ENCODE results near the gene SPEN. TPM values are rescaled to one million over a fixed set of nuclear protein-coding genes. Genes with fewer than 3 reads are reported as not detected.

Gene SPEN
- polyA plus RNA-seq, 1 donor from 2014 or later, result 7.1 TPM

DNA sequence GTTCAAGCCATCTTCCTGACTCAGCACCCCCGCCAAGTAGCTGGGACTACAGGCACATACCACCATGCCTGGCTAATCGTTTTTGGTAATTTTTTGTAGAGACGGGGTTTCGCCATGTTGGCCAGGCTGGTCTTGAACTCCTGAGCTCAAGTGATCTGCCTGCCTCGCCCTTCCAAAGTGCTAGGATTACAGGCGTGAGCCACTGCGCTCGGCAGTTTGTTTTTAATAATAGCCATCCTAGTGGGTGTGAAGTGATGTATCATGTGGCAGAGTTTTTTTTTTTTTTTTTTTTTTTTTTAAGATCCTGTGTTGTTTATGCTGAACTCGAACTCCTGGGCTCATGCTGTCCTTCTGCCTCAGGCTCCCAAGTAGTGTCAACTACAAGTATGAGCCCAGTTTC is 51.8 kb downstream of the SPEN start:
- Histone ChIP-seq H3K27ac (ENCODE audit: low read length) (no peak overlapping the region), H3K36me3 (ENCODE audit: insufficient read depth, low read length) (no peaks in the 10 kb centered on the region)
- no peak for TF ChIP-seq EP300 (conservative IDR thresholded peaks at IDR 0.05; ENCODE audit: poor library complexity, severe bottlenecking)
- TF ChIP-seq SMC3 (conservative IDR thresholded peaks at IDR 0.05; ENCODE audit: poor library complexity), result no peak
- TF ChIP-seq EZH2 (IDR thresholded peaks at IDR 0.05; ENCODE audit: borderline replicate concordance, insufficient read depth, low read length, poor library complexity, severe bottlenecking), result no peak
- TF ChIP-seq MXI1 (conservative IDR thresholded peaks at IDR 0.05; ENCODE audit: poor library complexity, severe bottlenecking), result no peak
- no peak for TF ChIP-seq TAF1 (IDR thresholded peaks at IDR 0.05; ENCODE audit: low read depth)
- TF ChIP-seq CTCF (IDR thresholded peaks at IDR 0.05; ENCODE audit: poor library complexity, severe bottlenecking), result no peak
- no peak for TF ChIP-seq RAD21 (conservative IDR thresholded peaks at IDR 0.05)
- no peak for TF ChIP-seq REST (IDR thresholded peaks at IDR 0.05; ENCODE audit: borderline replicate concordance)
- TF ChIP-seq POLR2AphosphoS5 (IDR thresholded peaks at IDR 0.05), result no peak

DNA sequence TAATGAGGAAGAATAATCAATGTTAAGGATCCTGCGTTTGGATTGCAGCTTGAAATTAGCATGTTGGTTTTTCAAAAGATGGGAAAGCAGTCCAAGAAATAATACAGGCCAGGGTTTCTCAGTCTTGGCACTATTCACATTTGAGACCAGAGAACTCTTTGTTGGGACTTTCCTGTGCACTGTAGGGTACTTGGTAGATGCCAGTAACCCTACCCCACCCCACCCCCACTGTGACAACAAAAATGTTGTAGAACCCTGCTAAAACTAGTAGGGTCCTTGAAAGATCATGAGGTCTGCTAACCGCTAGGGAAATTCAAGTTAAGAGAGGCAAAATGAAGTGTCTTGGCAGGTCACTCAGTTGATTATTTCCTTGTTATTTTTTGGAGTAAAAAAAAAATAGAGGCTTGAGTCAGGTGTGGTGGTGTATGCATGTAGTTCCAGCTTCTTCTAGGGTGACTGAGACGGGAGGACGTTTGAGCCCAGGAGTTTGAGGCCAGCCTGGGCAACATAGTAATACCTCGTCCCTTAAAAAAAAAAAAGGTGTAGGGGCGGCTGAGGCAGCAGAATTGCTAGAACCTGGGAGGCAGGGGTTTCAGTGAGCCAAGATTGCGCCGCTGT is 53.3 kb downstream of the SPEN start:
- no peaks in the 10 kb centered on the region for H3K9me3 ChIP-seq (ENCODE audit: low read length)
- H3K9ac ChIP-seq (ENCODE audit: low read length), result no peak overlapping the region
- no peak overlapping the region for H3K4me3 ChIP-seq (ENCODE audit: low read length)
- no peaks in the 10 kb centered on the region for H3K27me3 ChIP-seq (ENCODE audit: insufficient read depth, low read depth, low read length)
- no peaks in the 10 kb centered on the region for H4K20me1 ChIP-seq (ENCODE audit: insufficient read depth)
- no peak for TF ChIP-seq RAD21 (conservative IDR thresholded peaks at IDR 0.05)
- TF ChIP-seq CTCF (IDR thresholded peaks at IDR 0.05; ENCODE audit: poor library complexity, severe bottlenecking), result no peak
- no peak for TF ChIP-seq TAF1 (IDR thresholded peaks at IDR 0.05; ENCODE audit: low read depth)
- TF ChIP-seq MXI1 (conservative IDR thresholded peaks at IDR 0.05; ENCODE audit: poor library complexity, severe bottlenecking), result no peak
- no peak for TF ChIP-seq EZH2 (IDR thresholded peaks at IDR 0.05; ENCODE audit: borderline replicate concordance, insufficient read depth, low read length, poor library complexity, severe bottlenecking)
- TF ChIP-seq EP300 (conservative IDR thresholded peaks at IDR 0.05; ENCODE audit: poor library complexity, severe bottlenecking), result no peak
- TF ChIP-seq REST (IDR thresholded peaks at IDR 0.05; ENCODE audit: borderline replicate concordance), result no peak
- no peak for TF ChIP-seq SMC3 (conservative IDR thresholded peaks at IDR 0.05; ENCODE audit: poor library complexity)
- no peak for TF ChIP-seq POLR2AphosphoS5 (IDR thresholded peaks at IDR 0.05)
- H3K9me2 ChIP-seq (ENCODE audit: insufficient read depth, low read length), result no peaks in the 10 kb centered on the region
- H3K27ac ChIP-seq (ENCODE audit: low read length), result no peak overlapping the region
- no peaks in the 10 kb centered on the region for H3F3A ChIP-seq (ENCODE audit: insufficient read depth, low read length, poor library complexity, severe bottlenecking)
- no peaks in the 10 kb centered on the region for H3K36me3 ChIP-seq (ENCODE audit: insufficient read depth, low read length)
- H3K4me2 ChIP-seq (ENCODE audit: low read length), result no peak overlapping the region
- peaks cover 89% of the 10 kb centered on the region for H3K79me2 ChIP-seq (replicated peaks; ENCODE audit: insufficient read depth, low read length)
- no peak overlapping the region for H2AFZ ChIP-seq (ENCODE audit: low read depth, low read length)

More for the DNA sequence above, 51.8 kb downstream of the SPEN start:
- no peak overlapping the region for H3K4me3 ChIP-seq (ENCODE audit: low read length)
- H3K9ac ChIP-seq (ENCODE audit: low read length), result no peak overlapping the region
- H3K27me3 ChIP-seq (ENCODE audit: insufficient read depth, low read depth, low read length), result no peaks in the 10 kb centered on the region
- H3K79me2 ChIP-seq (replicated peaks; ENCODE audit: insufficient read depth, low read length), result peaks cover 96% of the 10 kb centered on the region
- H3F3A ChIP-seq (ENCODE audit: insufficient read depth, low read length, poor library complexity, severe bottlenecking), result no peaks in the 10 kb centered on the region
- no peaks in the 10 kb centered on the region for H3K9me3 ChIP-seq (ENCODE audit: low read length)
- no peak overlapping the region for H3K4me2 ChIP-seq (ENCODE audit: low read length)
- H3K9me2 ChIP-seq (ENCODE audit: insufficient read depth, low read length), result no peaks in the 10 kb centered on the region
- peaks cover under 1% of the 10 kb centered on the region for H4K20me1 ChIP-seq (ENCODE audit: insufficient read depth)
- no peak overlapping the region for H2AFZ ChIP-seq (ENCODE audit: low read depth, low read length)

Data from neural cell (in vitro differentiated cells).